HL-60 (cell line): Measurements from ENCODE around the gene PRPF39.

Experiments used
- CTCF ChIP-seq: IDR thresholded peaks from one replicate; pipeline ENCODE4 v1.5.1; 2011; ENCODE audit warnings: low read length, control low read depth, inconsistent platforms; ENCODE audit not compliant: insufficient read depth
- GABPA ChIP-seq: IDR thresholded peaks from 2 replicates; pipeline ENCODE4 v1.6.1; 2012; ENCODE audit warnings: low read depth
- POLR2AphosphoS5 ChIP-seq: IDR thresholded peaks from 2 replicates; pipeline ENCODE4 v1.6.1; 2012; ENCODE audit warnings: low read depth
- TF ChIP-seq, protein P1 (sequence below): IDR thresholded peaks from 2 replicates; pipeline ENCODE4 v1.6.1; 2012; ENCODE audit warnings: low read depth; ENCODE audit not compliant: insufficient replicate concordance

- TF ChIP-seq CTCF (no peak), POLR2AphosphoS5 (no peak), GABPA (no peak)
- TF ChIP-seq, protein P1, sequence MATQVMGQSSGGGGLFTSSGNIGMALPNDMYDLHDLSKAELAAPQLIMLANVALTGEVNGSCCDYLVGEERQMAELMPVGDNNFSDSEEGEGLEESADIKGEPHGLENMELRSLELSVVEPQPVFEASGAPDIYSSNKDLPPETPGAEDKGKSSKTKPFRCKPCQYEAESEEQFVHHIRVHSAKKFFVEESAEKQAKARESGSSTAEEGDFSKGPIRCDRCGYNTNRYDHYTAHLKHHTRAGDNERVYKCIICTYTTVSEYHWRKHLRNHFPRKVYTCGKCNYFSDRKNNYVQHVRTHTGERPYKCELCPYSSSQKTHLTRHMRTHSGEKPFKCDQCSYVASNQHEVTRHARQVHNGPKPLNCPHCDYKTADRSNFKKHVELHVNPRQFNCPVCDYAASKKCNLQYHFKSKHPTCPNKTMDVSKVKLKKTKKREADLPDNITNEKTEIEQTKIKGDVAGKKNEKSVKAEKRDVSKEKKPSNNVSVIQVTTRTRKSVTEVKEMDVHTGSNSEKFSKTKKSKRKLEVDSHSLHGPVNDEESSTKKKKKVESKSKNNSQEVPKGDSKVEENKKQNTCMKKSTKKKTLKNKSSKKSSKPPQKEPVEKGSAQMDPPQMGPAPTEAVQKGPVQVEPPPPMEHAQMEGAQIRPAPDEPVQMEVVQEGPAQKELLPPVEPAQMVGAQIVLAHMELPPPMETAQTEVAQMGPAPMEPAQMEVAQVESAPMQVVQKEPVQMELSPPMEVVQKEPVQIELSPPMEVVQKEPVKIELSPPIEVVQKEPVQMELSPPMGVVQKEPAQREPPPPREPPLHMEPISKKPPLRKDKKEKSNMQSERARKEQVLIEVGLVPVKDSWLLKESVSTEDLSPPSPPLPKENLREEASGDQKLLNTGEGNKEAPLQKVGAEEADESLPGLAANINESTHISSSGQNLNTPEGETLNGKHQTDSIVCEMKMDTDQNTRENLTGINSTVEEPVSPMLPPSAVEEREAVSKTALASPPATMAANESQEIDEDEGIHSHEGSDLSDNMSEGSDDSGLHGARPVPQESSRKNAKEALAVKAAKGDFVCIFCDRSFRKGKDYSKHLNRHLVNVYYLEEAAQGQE: no peak
Observed at GRCh38 chr14:45083617-45083975, 320 bp upstream of the PRPF39 start.
